Mammary epithelial cell (primary cell): ENCODE results near the gene FGFR4.

Source experiments
- EZH2 ChIP-seq: IDR thresholded peaks from 2 replicates; pipeline ENCODE4 v1.6.1; 2012; ENCODE audit warnings: low read length, inconsistent platforms, borderline replicate concordance
- TF ChIP-seq, protein P1 (sequence below), 2 donors: IDR thresholded peaks in 1 of 2; conservative IDR thresholded peaks in 1 of 2; 2 replicates each; pipeline ENCODE4 v1.5.1; 2011 to 2012; ENCODE audit warnings: inconsistent platforms in 2 of 2, low read length in 2 of 2, mild to moderate bottlenecking in 2 of 2, control low read depth in 1 of 2, low read depth in 1 of 2; ENCODE audit not compliant: insufficient read depth in 1 of 2; ENCODE audit errors: extremely low read depth in 1 of 2

DNA sequence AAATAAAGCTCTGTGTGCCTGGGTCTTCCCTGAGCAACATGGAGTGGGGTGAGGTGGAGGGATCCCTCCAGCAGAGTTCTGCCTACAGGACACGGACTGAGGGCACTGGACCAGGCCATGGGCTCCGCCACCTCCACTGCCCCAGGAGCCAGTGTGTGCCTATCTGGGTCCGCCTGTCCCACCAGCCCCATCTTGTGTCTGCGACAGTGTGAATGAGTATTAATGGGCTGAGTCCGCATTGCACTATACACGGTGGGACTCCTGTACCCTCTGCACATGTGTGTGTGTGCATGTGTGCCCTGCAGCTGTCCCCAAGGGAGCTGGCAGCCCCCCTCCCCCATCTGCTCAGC, 11.4 kb downstream of the FGFR4 start:
- TF ChIP-seq, protein P1, sequence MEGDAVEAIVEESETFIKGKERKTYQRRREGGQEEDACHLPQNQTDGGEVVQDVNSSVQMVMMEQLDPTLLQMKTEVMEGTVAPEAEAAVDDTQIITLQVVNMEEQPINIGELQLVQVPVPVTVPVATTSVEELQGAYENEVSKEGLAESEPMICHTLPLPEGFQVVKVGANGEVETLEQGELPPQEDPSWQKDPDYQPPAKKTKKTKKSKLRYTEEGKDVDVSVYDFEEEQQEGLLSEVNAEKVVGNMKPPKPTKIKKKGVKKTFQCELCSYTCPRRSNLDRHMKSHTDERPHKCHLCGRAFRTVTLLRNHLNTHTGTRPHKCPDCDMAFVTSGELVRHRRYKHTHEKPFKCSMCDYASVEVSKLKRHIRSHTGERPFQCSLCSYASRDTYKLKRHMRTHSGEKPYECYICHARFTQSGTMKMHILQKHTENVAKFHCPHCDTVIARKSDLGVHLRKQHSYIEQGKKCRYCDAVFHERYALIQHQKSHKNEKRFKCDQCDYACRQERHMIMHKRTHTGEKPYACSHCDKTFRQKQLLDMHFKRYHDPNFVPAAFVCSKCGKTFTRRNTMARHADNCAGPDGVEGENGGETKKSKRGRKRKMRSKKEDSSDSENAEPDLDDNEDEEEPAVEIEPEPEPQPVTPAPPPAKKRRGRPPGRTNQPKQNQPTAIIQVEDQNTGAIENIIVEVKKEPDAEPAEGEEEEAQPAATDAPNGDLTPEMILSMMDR (conservative IDR thresholded peaks at IDR 0.05 in 1 of 2, IDR thresholded peaks at IDR 0.05 in 1 of 2; ENCODE audit: extremely low read depth in 1 of 2, insufficient read depth in 1 of 2, low read depth in 1 of 2, low read length in 2 of 2): no peak
- no peak for TF ChIP-seq EZH2
